Stimulated activated memory B cell treated with anti-CD40 and anti-IgM and Interleukin-4, amounts not matched to agents 10 μg/mL and 1 μg/mL and 100 μg/mL, for 72 hours (primary cell): ENCODE results near the gene TGM4.
"Not testable (repeated sequence)": the region's sequence is repeated elsewhere in the genome, so short reads cannot be mapped to it uniquely, and the experiment has no call there.

Source experiments
- ATAC-seq: fragments of 150-1000 bp; cut with Tn5 transposase; 2 replicates; pipeline ENCODE4 v1.10.0; 2021
- H3K27ac Mint-ChIP-seq: one replicate; pipeline ENCODE4 v1.8.0; 2022; ENCODE audit warnings: mild to moderate bottlenecking, mixed read lengths
- H3K27me3 Mint-ChIP-seq: one replicate; pipeline ENCODE4 v1.8.0; 2022; ENCODE audit warnings: mixed read lengths
- H3K36me3 Mint-ChIP-seq: one replicate; pipeline ENCODE4 v1.8.0; 2022; ENCODE audit warnings: mixed read lengths
- H3K4me1 Mint-ChIP-seq: one replicate; pipeline ENCODE4 v1.8.0; 2022; ENCODE audit warnings: mixed read lengths
- H3K4me3 Mint-ChIP-seq: one replicate; pipeline ENCODE4 v1.8.0; 2022; ENCODE audit warnings: mild to moderate bottlenecking, moderate library complexity, mixed read lengths
- H3K9me3 Mint-ChIP-seq: one replicate; pipeline ENCODE4 v1.8.0; 2022; ENCODE audit warnings: mixed read lengths

TGM4 gene

DNA sequence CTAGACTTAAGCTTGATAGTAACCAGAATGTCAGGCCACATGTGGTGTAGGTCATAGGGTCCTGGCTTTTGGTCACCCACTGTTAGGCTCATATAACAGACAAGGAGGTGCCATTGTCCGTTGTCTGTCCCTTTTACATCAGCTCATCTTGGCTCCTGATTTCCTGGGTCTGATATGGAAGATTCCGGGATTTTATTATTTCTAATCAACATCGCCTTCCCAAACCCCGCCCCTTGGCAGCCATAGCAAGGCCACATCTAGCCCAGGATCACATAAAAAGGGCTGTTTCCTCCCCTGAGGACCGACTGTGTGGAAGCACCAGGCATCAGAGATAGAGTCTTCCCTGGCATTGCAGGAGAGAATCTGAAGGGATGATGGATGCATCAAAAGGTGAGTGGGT lies at the start of gene TGM4:
Gene TGM4 (plus strand): TSS at position 301 of the 400 bp plus-strand sequence. CDS start 71 bp downstream, at position 372.
- Mint-ChIP-seq H3K36me3 (no peaks in the 10 kb centered on the region), H3K4me1 (no peaks in the 10 kb centered on the region), H3K9me3 (no peaks in the 10 kb centered on the region), H3K4me3 (no peak within 1 kb of the TSS), H3K27ac (no peak within 1 kb of the TSS), H3K27me3 (no peaks in the 10 kb centered on the region)
- ATAC-seq, result no peak

DNA sequence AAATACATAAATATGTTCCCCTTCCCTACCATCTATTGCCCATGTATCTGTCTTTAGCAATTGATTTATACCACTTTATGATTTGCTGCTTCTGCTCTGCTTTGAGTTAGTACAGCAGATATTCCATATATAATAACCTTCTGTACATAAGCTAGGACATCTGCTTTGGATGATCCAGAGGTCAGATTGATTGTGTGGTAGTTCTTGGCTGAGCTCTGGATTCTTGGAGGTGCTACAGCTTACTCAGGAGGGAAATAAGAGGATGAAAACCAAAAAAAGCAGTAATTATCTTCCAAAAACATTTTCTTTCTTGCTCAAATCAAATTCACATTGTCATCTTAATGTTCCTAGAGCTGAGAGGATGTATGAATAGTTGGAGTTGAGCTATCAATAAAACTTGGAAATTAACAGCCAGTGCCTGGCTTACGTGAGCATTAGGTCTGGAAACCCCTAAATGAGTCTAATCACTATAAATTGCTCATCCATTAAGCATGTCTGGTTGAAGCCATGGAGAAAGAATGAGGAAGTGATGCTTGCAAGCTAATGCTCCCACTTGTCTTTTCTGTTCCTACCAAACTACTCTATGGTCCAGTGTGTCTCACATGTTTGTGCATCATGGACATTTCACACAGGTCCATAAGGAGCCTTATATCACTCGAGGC lies 49.0 kb upstream of the TGM4 start:
- no peaks in the 10 kb centered on the region for H3K27me3 Mint-ChIP-seq
- H3K27ac Mint-ChIP-seq, result no peak overlapping the region
- H3K36me3 Mint-ChIP-seq, result peaks cover 7% of the 10 kb centered on the region
- ATAC-seq, result no peak
- H3K4me3 Mint-ChIP-seq, result no peak overlapping the region
- H3K9me3 Mint-ChIP-seq, result peaks cover 2% of the 10 kb centered on the region
- peaks cover 7% of the 10 kb centered on the region for H3K4me1 Mint-ChIP-seq

DNA sequence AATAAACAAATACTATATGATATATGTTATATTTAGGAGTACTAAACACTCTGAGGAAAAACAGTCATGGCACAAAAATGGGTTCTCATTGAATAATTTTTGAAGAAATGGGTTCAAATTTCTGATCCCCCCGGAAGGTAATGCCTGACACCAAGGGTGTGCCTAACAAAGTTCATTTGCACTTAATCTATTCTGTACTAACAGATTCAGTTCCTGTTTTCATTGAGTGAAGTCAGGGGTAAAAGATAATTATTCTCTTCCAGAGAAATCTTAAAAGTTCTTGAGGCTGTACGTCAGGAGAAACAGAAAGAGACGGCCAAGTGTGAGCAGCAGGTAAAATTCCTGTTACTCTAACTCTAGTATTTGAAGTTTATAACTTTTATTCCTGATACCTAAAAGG lies 47.2 kb upstream of the TGM4 start:
- H3K36me3 Mint-ChIP-seq, result peaks cover 18% of the 10 kb centered on the region
- peaks cover 2% of the 10 kb centered on the region for H3K9me3 Mint-ChIP-seq
- no peaks in the 10 kb centered on the region for H3K27me3 Mint-ChIP-seq
- peak; percentile 79 for ATAC-seq
- peak overlapping the region; percentile 21 for H3K4me3 Mint-ChIP-seq
- H3K27ac Mint-ChIP-seq, result peak overlapping the region; percentile 69
- peaks cover 7% of the 10 kb centered on the region for H3K4me1 Mint-ChIP-seq

DNA sequence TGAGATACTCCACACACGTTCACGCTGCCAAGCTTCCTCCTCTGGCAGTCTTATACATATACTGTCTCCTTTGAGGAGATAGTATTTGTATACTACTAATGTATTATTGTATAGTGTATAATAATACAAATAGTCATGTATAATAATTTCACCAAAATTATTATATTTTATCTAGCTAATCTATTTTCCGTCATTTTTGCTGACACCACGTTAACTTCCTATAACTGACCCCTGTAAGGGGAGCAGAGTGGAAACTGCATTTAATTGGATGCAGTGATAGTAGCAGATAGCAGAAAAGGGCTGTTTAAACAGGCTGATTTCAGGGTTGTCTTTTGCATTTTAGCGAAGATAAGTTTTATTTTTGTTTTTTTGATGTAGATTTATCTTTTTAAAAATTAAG lies 43.2 kb upstream of the TGM4 start:
- Mint-ChIP-seq H3K36me3 (peaks cover 22% of the 10 kb centered on the region), H3K4me1 (peaks cover 7% of the 10 kb centered on the region), H3K4me3 (no peak overlapping the region), H3K9me3 (peaks cover 4% of the 10 kb centered on the region), H3K27me3 (no peaks in the 10 kb centered on the region), H3K27ac (no peak overlapping the region)
- ATAC-seq, result no peak

DNA sequence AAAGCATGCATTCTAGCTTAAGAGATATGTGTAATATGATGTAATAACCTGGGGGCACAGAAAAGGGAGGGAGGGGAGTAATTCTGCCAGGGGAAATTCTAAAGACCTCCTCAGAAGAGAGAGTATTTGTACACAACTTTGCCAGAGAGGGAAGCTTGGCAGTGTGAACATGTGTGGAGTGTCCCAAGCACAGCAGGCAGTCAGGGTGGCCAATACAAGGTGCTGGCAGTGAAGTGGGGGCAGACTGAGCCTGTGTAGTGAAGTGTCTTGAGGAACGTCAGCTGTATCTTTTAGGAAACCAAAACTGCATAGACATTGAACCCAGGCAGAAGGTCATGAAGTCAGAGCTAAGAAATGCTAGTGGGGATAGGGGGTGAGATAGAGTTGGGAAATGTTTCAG lies 42.4 kb upstream of the TGM4 start:
- H3K27me3 Mint-ChIP-seq, result no peaks in the 10 kb centered on the region
- H3K4me1 Mint-ChIP-seq, result peaks cover 6% of the 10 kb centered on the region
- no peak for ATAC-seq
- H3K27ac Mint-ChIP-seq, result no peak overlapping the region
- H3K9me3 Mint-ChIP-seq, result peaks cover 9% of the 10 kb centered on the region
- no peak overlapping the region for H3K4me3 Mint-ChIP-seq
- peaks cover 22% of the 10 kb centered on the region for H3K36me3 Mint-ChIP-seq

DNA sequence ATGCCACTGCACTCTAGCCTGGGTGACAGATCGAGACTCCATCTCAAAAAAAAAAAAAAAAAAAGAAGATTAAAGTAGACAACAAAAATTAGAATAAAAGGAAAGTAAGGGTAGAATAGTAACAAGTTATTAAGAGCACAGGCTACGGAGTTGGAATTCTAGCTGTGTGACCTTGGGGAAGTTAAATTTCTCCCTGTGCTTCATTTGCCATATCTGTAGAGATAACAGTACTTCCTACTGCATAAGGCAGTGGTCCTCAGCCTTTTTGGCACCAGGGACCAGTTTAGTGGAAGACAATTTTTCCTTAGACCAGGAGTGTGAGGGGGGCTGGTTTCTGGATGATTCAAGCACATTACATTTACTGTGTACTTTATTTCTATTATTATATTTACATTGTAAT lies 41.4 kb upstream of the TGM4 start:
- H3K27ac Mint-ChIP-seq, result no peak overlapping the region
- H3K4me1 Mint-ChIP-seq, result no peaks in the 10 kb centered on the region
- H3K36me3 Mint-ChIP-seq, result peaks cover 23% of the 10 kb centered on the region
- peaks cover 12% of the 10 kb centered on the region for H3K9me3 Mint-ChIP-seq
- no peak for ATAC-seq
- no peak overlapping the region for H3K4me3 Mint-ChIP-seq
- no peaks in the 10 kb centered on the region for H3K27me3 Mint-ChIP-seq

DNA sequence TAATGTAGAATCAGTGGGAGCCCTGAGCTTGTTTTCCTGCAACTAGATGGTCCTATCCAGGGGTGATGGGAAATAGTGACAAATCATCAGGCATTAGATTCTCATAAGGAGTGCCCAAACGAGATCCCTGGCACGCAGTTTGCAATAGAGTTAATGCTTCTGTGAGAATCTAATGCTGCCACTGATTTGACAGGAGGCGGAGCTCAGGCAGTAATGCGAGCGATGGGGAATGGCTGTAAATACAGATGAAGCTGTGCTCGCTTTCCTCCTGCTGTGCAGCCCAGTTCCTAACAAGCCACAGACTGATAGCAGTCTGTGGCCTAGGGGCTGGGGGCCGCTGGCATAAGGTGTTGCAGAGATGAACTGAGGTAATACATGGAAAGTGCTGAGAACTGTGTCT lies 41.0 kb upstream of the TGM4 start:
- Mint-ChIP-seq H3K27me3 (no peaks in the 10 kb centered on the region), H3K36me3 (peaks cover 27% of the 10 kb centered on the region)

DNA sequence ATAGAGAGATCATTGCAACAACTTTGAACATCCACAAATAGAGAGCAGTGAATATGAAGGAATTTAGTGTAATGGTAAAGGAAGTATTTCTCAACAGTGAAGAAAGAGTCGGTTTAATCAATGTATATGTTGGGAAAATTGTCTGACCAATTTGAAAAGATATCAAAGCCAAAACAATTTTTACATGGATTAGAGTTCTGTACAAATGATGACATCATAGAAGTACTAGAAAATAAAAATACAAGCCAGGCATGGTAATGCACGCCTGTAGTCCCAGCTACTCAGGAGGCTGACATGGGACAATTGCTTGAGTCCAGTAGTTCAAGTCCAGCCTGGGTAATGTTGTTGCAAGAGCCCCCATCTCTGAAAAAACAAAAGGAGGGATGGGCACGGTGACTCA lies 38.7 kb upstream of the TGM4 start:
- Mint-ChIP-seq H3K9me3 (peaks cover 12% of the 10 kb centered on the region), H3K36me3 (peaks cover 35% of the 10 kb centered on the region), H3K27me3 (no peaks in the 10 kb centered on the region), H3K27ac (no peak overlapping the region), H3K4me1 (no peaks in the 10 kb centered on the region), H3K4me3 (no peak overlapping the region)
- ATAC-seq, result no peak

More for the DNA sequence above, 41.0 kb upstream of the TGM4 start:
- Mint-ChIP-seq H3K4me1 (no peaks in the 10 kb centered on the region), H3K27ac (no peak overlapping the region), H3K4me3 (no peak overlapping the region), H3K9me3 (peaks cover 12% of the 10 kb centered on the region)
- no peak for ATAC-seq

DNA sequence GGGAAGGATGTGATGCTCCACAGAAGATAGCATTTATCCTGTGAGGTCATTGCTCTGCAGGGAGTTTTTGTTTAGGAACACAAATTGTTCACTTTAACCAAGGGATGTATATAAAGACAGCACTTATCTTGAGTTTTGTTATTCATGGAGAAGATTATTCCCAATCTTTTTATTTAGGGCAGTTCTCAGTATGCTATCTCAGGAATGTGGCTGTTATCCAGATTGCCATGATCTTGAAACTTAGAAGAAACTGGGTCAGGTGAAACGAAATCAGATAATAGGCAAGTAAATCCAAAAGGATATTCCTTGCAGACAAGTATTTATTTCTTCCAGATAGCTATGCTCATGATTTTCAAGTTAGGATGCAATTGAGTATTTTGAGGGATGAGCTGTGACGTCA lies 32.0 kb upstream of the TGM4 start:
- H3K27me3 Mint-ChIP-seq, result no peaks in the 10 kb centered on the region
- H3K27ac Mint-ChIP-seq, result no peak overlapping the region
- no peaks in the 10 kb centered on the region for H3K4me1 Mint-ChIP-seq
- peaks cover 40% of the 10 kb centered on the region for H3K36me3 Mint-ChIP-seq
- H3K9me3 Mint-ChIP-seq, result peaks cover under 1% of the 10 kb centered on the region
- ATAC-seq, result no peak
- H3K4me3 Mint-ChIP-seq, result no peak overlapping the region

DNA sequence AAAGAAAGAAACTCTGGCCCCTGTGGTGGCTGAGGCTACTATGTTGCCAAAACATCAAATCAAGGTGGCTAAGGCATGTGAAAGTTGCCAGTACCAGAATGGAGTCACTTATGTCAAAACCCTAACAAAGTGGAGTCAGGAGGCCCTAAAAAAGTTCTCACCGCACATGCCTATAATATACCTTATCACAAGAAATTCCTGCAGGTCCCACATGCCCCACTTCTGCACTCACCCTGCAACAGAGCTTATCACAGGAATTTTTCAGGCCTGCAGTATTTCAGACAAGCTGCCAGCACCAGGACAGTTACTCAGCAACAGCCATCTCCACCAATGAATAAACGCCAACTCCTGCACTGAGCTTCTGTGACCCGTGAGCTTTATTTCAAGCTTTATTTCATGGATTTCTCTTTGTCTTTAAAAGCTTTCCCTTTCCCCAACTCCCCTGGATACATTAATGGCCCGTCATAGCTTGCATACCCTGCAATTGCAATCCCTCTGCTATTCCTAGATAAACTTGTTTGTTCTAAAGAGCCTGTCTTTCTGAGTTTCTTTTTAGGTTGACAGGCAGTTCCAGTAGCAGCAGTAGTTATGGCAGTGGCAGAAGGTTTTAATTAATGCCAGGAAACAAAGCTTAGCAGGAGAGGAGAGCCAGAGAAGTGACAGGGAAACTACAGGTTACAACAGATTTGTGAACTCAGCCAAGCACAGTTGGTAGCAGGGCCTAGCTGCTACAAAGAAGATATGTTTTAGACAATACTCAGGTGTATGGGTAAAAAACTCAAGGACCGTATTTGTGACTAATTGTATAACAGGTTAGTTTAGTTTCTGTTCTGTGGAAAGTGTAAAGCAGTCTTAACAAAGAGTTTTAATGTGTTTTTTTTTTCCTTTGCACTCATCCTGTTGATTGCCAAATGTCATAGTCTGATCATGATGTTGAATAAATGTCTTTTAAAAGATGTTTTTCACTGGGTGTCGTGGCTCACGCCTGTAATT lies 28.6 kb upstream of the TGM4 start:
- Mint-ChIP-seq H3K36me3 (peaks cover 24% of the 10 kb centered on the region), H3K9me3 (no peaks in the 10 kb centered on the region), H3K4me3 (no peak overlapping the region)

DNA sequence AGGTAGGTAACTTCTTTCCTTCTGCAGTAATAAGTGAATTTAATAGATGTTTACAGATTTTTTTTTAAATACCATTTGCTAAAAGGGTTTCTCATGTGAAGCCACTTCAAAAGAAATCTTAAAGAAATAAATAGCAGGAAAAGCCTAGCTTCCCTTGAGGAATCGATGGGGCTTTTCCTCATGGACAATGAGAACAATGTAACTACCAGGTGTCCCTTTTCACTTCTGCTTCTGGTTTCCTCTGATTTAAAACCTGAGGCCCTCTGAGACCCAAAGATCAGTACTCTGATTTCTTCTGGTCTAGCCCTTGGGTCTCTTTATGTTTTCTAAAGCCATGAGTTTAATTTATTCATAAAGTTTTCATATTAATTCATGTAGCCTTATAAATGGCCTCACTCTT lies 25.8 kb upstream of the TGM4 start:
- Mint-ChIP-seq H3K27me3 (no peaks in the 10 kb centered on the region), H3K27ac (no peak overlapping the region), H3K4me3 (no peak overlapping the region), H3K4me1 (no peaks in the 10 kb centered on the region), H3K9me3 (no peaks in the 10 kb centered on the region), H3K36me3 (peaks cover 20% of the 10 kb centered on the region)
- ATAC-seq, result no peak

More for the DNA sequence above, 28.6 kb upstream of the TGM4 start:
- Mint-ChIP-seq H3K4me1 (no peaks in the 10 kb centered on the region), H3K27ac (no peak overlapping the region), H3K27me3 (no peaks in the 10 kb centered on the region)
- ATAC-seq, result no peak

DNA sequence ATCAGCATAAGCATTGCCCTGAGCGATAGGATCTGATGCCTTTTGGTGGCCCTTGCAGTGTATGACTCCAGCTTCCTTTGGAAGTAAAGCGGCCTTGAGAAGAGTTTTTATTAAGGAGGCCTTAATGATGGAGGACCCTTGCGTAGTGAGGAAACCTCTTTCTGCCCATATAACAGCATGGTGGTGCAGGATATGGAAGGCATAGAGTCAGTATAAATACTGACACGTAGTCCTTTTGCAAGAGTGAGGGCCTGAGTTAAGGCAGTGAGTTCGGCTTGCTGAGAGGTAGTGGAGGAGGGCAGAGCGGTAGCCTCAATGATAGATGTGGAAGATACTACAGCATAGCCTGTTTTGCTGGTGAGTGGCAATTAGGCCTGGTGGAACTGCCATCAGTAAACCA lies 17.7 kb upstream of the TGM4 start:
- not testable (repeated sequence) for H3K4me3 Mint-ChIP-seq, ATAC-seq, H3K4me1 Mint-ChIP-seq, H3K36me3 Mint-ChIP-seq, H3K9me3 Mint-ChIP-seq, H3K27ac Mint-ChIP-seq, H3K27me3 Mint-ChIP-seq

DNA sequence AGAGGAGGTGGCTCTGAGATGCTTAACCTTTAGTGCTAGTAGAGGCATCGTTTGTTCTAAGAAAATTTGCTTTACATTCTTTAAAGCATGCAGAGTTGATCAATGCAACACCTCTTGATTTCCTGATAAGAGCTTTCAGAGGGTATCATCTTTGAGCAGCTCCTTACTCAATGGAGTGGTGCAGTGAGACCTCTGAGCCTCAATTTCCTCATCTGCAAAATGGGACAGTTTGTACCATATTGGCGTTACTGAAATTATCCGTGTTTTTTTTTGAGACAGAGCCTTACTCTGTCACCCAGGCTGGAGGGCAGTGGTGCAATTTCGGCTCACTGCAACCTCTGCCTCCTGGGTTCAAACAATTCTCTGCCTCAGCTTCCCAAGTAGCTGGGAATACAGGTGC lies 14.3 kb upstream of the TGM4 start:
- ATAC-seq, result no peak
- peaks cover 26% of the 10 kb centered on the region for H3K4me1 Mint-ChIP-seq
- no peaks in the 10 kb centered on the region for H3K27me3 Mint-ChIP-seq
- no peaks in the 10 kb centered on the region for H3K9me3 Mint-ChIP-seq
- no peak overlapping the region for H3K27ac Mint-ChIP-seq
- H3K4me3 Mint-ChIP-seq, result no peak overlapping the region
- H3K36me3 Mint-ChIP-seq, result no peaks in the 10 kb centered on the region

DNA sequence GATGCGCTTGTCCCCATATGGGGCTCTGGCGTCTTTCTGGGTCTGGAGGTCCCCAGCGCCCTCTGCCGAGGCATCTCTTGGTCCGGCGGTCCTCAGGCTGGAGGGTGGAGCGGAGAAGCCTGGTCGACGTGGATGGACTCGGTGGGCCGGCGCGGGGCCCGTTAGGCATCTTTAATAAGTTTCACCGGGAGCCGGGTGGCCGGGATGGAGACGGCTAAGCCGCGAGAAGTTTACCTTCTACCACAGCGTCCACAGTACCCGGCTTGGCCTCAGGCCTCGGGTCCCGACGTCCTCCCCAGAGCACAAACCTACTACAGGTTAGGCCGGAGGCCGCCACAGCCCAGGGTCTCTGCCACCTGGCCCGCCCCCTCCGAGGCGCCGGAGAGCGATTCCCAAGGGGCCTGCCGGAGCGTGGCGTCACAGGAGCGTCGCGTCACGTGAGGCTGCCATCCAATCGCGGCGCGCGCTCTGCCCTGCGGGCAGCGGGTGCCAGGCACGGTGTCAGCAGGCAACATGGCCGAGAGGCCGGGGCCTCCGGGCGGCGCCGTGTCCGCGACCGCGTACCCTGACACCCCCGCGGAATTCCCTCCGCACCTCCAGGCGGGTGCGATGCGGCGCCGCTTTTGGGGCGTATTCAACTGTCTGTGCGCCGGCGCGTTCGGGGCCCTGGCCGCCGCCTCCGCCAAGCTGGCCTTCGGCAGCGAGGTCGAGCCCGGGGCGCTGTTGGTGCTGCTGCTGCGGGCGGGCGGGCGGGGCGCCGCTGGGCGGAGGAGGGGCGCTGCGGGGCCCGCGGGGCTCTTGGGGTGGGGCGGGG lies 12.8 kb upstream of the TGM4 start, which contains the start of gene TMEM42:
Gene TMEM42 (plus strand): TSS at position 501 of the 814 bp plus-strand sequence. CDS start 13 bp downstream, at position 514.
- ATAC-seq, result peak; percentile 98
- H3K9me3 Mint-ChIP-seq, result no peaks in the 10 kb centered on the region
- H3K4me3 Mint-ChIP-seq, result peak within 1 kb of the TSS; percentile 90
- H3K27me3 Mint-ChIP-seq, result no peaks in the 10 kb centered on the region
- peaks cover 28% of the 10 kb centered on the region for H3K4me1 Mint-ChIP-seq
- H3K36me3 Mint-ChIP-seq, result peaks cover 6% of the 10 kb centered on the region
- peak within 1 kb of the TSS; percentile 85 for H3K27ac Mint-ChIP-seq

DNA sequence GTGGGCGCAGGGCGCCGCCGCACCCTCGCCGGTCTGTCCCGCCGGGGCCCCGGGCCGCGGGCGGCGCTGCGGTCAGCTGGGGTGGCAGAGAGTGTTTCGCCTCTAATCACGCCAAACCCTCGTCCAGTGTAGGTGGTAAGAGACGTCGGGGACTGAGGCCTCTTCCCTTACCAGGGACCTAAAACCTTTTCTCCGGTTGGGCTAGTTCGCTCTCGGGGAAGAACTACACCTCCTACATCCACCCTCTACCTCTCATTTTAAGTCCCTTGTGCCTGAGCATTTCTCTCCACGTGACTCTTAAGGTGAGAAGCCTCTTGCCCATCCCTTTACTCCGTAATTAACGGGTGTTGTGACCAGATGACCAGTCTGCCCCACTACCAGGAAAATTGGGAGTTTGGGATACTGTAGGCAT lies 12.2 kb upstream of the TGM4 start:
- ATAC-seq, result peak; percentile 60
- Mint-ChIP-seq H3K4me3 (peak overlapping the region; percentile 79), H3K27me3 (no peaks in the 10 kb centered on the region), H3K9me3 (no peaks in the 10 kb centered on the region), H3K27ac (peak overlapping the region; percentile 85), H3K36me3 (peaks cover 12% of the 10 kb centered on the region), H3K4me1 (peaks cover 34% of the 10 kb centered on the region)
